HEK293 (cell line): ENCODE data around the gene MOCS2.

Experiments
- KLF1 ChIP-seq: fragments of 450-650 bp; formaldehyde crosslinking; IDR thresholded peaks from 2 replicates; pipeline ENCODE4 v1.5.1; 2016; ENCODE audit warnings: missing biosample characterization, missing genetic modification characterization
- ZNF513 ChIP-seq: fragments of 450-650 bp; IDR thresholded peaks from 2 replicates; pipeline ENCODE4 v1.5.1; 2018; ENCODE audit warnings: missing biosample characterization, missing genetic modification characterization
- ZNF610 ChIP-seq: fragments of 450-650 bp; formaldehyde crosslinking; IDR thresholded peaks from 2 replicates; pipeline ENCODE4 v1.5.1; 2016; ENCODE audit warnings: missing biosample characterization, missing genetic modification characterization, borderline replicate concordance
- ZNF843 ChIP-seq: fragments of 450-650 bp; formaldehyde crosslinking; IDR thresholded peaks from 2 replicates; pipeline ENCODE4 v1.5.1; 2016; ENCODE audit warnings: missing biosample characterization, missing genetic modification characterization
- ZSCAN18 ChIP-seq: fragments of 450-650 bp; formaldehyde crosslinking; IDR thresholded peaks from 2 replicates; pipeline ENCODE4 v1.5.1; 2016; ENCODE audit warnings: missing biosample characterization, missing genetic modification characterization

The MOCS2 gene

GRCh38 chr5:53048248-53048647 lies 61.3 kb downstream of the MOCS2 start (continued):
- TF ChIP-seq ZNF513 (tag by site-specific recombination), result no peak
- TF ChIP-seq ZSCAN18 (tag by site-specific recombination), result no peak
- no peak for TF ChIP-seq ZNF843 (tag by site-specific recombination)
- no peak for TF ChIP-seq KLF1
- TF ChIP-seq ZNF610, result no peak
